BE2C (cell line): ENCODE results near the gene TJP3.

Experiments used
- DNase-seq: peaks from one replicate; pipeline ENCODE4 v3.0.0-alpha.2; 2020
- H3K27me3 ChIP-seq: fragments of 250-450 bp; sonication (Bioruptor Pico); 2 replicates; pipeline ENCODE4 v1.5.1; 2020; ENCODE audit warnings: mild to moderate bottlenecking
- H3K36me3 ChIP-seq: fragments of 250-450 bp; sonication (Bioruptor Pico); 2 replicates; pipeline ENCODE4 v1.5.1; 2020; ENCODE audit warnings: mild to moderate bottlenecking
- H3K4me1 ChIP-seq: fragments of 250-450 bp; sonication (Bioruptor Pico); 2 replicates; pipeline ENCODE4 v1.5.1; 2020
- H3K4me3 ChIP-seq: 2 replicates; pipeline ENCODE4 v1.5.1; 2011; ENCODE audit warnings: low read depth, low read length
- H3K9me3 ChIP-seq: fragments of 250-450 bp; sonication (Bioruptor Pico); 2 replicates; pipeline ENCODE4 v1.5.1; 2020
- CTCF ChIP-seq: IDR thresholded peaks from 2 replicates; pipeline ENCODE4 v1.5.1; 2012; ENCODE audit warnings: mild to moderate bottlenecking, low read depth, low read length

The TJP3 gene

GRCh38 chr19:3697671-3698385, 10.4 kb upstream of the TJP3 start:
- no peak for TF ChIP-seq CTCF
- H3K27me3 ChIP-seq = no peaks in the 10 kb centered on the region
- H3K9me3 ChIP-seq = no peaks in the 10 kb centered on the region
- no peaks in the 10 kb centered on the region for H3K36me3 ChIP-seq
- H3K4me1 ChIP-seq = no peaks in the 10 kb centered on the region
- H3K4me3 ChIP-seq = no peak overlapping the region
- no peak for DNase-seq

GRCh38 chr19:3698386-3698950, 9.7 kb upstream of the TJP3 start:
- DNase-seq = no peak
- no peak overlapping the region for H3K4me3 ChIP-seq

GRCh38 chr19:3698974-3699740, 9.0 kb upstream of the TJP3 start:
- DNase-seq = no peak
- no peaks in the 10 kb centered on the region for H3K4me1 ChIP-seq
- TF ChIP-seq CTCF = no peak
- H3K27me3 ChIP-seq = no peaks in the 10 kb centered on the region
- H3K4me3 ChIP-seq = peak overlapping the region; percentile 75
- H3K36me3 ChIP-seq = no peaks in the 10 kb centered on the region
- no peaks in the 10 kb centered on the region for H3K9me3 ChIP-seq

More at GRCh38 chr19:3698386-3698950, 9.7 kb upstream of the TJP3 start:
- Histone ChIP-seq H3K9me3 (no peaks in the 10 kb centered on the region), H3K27me3 (no peaks in the 10 kb centered on the region), H3K36me3 (no peaks in the 10 kb centered on the region), H3K4me1 (no peaks in the 10 kb centered on the region)
- no peak for TF ChIP-seq CTCF

GRCh38 chr19:3699741-3700241, 8.4 kb upstream of the TJP3 start:
- no peak for TF ChIP-seq CTCF
- Histone ChIP-seq H3K27me3 (no peaks in the 10 kb centered on the region), H3K4me3 (peak overlapping the region; percentile 75), H3K9me3 (no peaks in the 10 kb centered on the region), H3K36me3 (no peaks in the 10 kb centered on the region), H3K4me1 (no peaks in the 10 kb centered on the region)
- DNase-seq = no peak

- Histone ChIP-seq H3K27me3 (no peaks in the 10 kb centered on the region), H3K4me3 (peak within 1 kb of the TSS; percentile 75)
- TF ChIP-seq CTCF = peak; percentile 70
Observed at GRCh38 chr19:3700242-3701032, 7.7 kb upstream of the TJP3 start, which contains the start of gene PIP5K1C. Gene PIP5K1C (minus strand): TSS chr19:3700468. CDS start chr19:3700390, 78 bp downstream.

More at GRCh38 chr19:3700242-3701032, 7.7 kb upstream of the TJP3 start, which contains the start of gene PIP5K1C:
- peak; percentile 94 for DNase-seq
- H3K4me1 ChIP-seq = no peaks in the 10 kb centered on the region
- H3K9me3 ChIP-seq = no peaks in the 10 kb centered on the region
- no peaks in the 10 kb centered on the region for H3K36me3 ChIP-seq
